Activated CD4-positive, CD25-positive, alpha-beta regulatory T cell treated with anti-CD3 and anti-CD28 coated beads, Interleukin-2, amount 50 U/mL, for 24 hours (primary cell): Measurements from ENCODE around the gene DHRS13.

Experiments
- ATAC-seq, 2 donors: fragments of 150-1000 bp; cut with Tn5 transposase; one replicate each; pipeline ENCODE4 v1.10.0; 2021; ENCODE audit warnings: mild to moderate bottlenecking in 1 of 2, moderate library complexity in 1 of 2

The DHRS13 gene

DNA sequence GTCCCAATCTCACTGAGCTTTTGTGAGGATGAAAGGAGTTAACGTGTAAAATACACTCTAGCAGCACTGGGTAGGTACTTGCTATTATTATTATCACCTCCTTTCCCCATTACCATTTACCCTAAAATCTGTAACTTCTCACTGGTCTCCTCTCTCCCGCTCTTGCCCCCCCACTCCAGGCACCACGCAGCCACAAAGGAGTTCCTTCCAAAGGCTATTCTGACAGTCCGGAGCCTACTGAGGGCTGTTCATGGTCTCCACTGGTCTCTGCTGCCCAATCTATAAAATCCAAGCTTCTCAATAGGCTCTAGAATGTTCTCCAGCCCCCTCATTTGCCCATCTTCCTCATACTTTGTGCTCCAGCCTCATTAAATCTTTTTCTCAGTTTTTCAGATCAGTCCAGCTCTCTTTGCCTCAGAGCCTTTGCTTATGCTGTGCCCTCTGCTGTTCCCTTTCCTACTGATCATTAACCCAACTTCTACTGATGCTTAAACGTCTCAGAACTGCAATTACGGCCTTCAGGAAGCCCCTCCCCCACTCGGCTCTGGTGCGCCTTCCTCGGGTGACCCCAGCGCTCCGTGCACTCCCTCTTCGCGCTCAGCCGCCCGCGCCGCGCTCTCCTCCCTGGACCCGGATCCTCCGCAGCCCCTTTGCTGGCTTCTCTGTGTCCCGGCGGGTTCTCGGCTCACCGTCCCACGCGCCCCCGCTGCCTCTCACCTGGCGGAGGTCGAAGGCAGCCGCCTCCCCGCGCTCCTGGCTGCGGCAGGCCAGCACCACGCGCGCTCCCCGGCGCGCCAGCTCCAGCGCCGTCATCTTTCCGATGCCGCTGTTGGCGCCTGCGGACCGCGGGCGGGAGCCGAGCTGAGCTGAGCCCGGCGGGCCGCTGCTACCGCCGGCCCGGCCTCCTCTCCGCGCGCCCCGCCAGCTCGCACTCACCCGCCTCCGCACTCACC is 737 bp downstream of the DHRS13 start:
- ATAC-seq, result peak; percentile 34 to 41

DNA sequence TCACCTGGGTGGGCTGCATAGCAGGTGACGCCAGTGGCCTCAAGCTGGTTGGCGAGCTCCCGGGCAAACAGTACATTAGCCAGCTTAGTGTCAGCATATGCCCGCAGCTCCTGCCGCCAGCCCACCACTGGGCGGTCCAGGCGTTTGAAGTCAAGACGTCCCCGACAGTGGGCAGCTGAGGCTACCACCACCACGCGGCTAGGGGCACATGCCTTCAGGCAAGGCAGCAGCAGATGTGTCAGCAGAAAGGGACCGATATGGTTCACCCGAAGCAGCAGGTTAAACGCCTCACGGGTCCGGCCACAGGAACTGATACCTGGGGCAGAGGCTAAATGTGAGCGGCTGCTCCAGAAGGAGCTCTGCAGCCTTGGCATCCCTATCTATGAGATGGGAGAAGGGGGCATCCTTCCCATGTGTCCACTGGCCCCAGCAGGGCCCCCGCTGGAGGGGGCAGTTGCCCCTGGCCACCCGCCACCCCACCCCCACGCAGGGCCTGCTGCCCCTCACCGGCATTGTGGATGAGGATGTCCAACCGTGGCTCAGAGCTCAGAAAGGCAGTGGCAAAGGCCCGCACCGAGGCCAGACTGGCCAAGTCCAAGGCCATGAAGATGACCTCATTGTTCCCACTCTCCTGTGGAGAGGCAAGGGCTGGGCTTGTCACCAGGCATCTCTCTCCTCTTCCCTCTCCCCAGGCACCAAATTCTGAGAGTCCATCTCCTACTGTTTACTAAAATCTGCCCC is 1.7 kb downstream of the DHRS13 start:
- no peak for ATAC-seq

GRCh38 chr17:28899212-28899815 is 3.6 kb downstream of the DHRS13 start:
- no peak for ATAC-seq

DNA sequence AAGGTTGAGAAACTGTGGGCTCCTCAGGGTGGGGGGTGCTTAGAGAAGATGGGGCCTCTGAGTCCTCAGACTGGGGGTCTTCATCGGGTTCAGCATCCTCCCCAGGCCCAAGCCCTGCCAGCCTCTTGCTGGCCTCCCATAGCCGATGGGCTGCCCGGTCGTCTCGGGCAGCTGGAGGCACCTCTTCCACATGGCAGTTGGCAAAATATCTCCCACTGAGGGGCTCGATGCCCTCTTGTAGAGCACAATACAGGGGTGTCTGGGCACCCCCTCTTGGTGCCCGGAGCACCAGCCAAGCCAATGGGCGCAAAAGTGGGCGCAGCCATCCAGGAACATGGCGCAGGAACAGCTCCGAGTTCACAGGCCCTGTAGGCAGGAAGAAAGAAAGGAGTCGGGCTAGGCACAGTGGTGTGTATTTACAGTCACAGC is 4.3 kb downstream of the DHRS13 start:
- no peak for ATAC-seq

GRCh38 chr17:28897769-28898526 is 4.9 kb downstream of the DHRS13 start:
- no peak for ATAC-seq

GRCh38 chr17:28896884-28897768 is 5.8 kb downstream of the DHRS13 start, which contains the start of gene FLOT2:
FLOT2 (minus strand) TSS chr17:28897733; CDS start chr17:28897574, 159 bp downstream.
- peak; percentile 65 to 66 for ATAC-seq

- no peak for ATAC-seq
Measured at GRCh38 chr17:28896491-28896883, 6.4 kb downstream of the DHRS13 start.

GRCh38 chr17:28895794-28896447 is 7.0 kb downstream of the DHRS13 start:
- no peak for ATAC-seq

- ATAC-seq, result peak; percentile 42 to 45
Measured at GRCh38 chr17:28893248-28894183, 9.4 kb downstream of the DHRS13 start.

- ATAC-seq, result no peak
Measured at GRCh38 chr17:28892024-28892423, 10.9 kb downstream of the DHRS13 start.

GRCh38 chr17:28891201-28891600 is 11.7 kb downstream of the DHRS13 start:
- no peak for ATAC-seq

GRCh38 chr17:28889996-28890395 is 12.9 kb downstream of the DHRS13 start:
- ATAC-seq, result no peak

- ATAC-seq, result no peak
Measured at GRCh38 chr17:28888832-28889231, 14.0 kb downstream of the DHRS13 start.

- no peak for ATAC-seq
Measured at GRCh38 chr17:28887871-28888471, 14.9 kb downstream of the DHRS13 start.

DNA sequence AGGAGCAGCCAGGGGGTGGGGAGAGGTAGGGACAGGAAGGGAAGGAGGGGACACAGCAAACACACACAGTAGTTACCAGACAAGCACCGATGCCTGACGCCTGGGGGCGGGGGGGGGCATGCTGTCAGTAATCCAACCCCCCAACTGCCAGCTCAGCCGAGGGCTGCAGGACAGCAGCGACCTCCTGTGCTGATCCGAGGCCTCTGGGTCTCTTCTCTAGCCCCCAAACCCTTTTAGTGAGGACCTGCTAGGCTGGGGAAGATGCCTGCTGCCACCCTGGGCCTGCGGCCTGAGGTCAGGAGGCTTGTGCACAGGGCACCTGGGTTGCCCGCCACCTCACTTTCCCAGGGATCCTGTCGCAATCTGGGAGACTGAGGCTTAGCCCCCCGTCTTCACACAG is 16.9 kb downstream of the DHRS13 start:
- no peak for ATAC-seq

GRCh38 chr17:28885363-28885762 is 17.5 kb downstream of the DHRS13 start:
- ATAC-seq, result no peak

DNA sequence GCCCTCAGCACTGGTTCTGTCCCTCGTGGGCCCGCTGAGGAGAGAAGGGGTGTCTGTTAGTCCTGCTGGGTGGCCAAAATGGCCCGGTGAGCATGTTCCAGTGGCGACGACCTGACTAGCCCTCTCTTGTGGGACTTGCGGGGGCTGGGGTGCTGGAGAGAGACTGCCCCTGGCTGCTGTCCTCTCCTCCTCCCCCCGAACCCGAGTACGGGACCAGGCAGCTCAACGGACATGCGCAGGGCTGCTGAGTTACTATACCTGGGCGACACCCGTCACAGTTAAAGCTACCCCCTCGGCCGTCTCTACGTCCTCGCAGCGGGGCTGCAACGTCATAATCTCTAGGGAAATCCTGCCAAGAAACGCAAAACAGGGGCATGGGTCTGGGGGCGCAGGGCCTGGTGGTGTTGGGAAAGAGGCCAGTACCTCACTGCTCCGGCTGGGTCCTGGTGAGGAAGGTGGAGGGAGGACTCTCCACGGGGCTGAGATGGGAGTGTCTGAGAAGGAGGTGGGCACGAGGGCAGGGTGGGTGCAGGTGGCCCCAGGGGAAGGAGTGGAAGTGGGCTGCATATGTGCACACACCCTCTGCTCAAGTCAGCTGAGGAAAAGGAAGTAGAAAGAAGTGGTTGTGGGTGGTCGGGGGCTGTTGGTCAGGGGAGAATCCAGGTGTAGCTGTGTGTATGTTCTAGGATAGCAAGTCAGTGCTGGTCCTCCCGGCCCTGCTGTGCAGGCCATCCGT is 18.7 kb downstream of the DHRS13 start:
- no peak for ATAC-seq

- no peak for ATAC-seq
Measured at GRCh38 chr17:28882154-28882895, 20.6 kb downstream of the DHRS13 start.
